ENCODE results near the gene FAM204A.

Gene FAM204A

GRCh38 chr10:118330295-118331076 lies 11.6 kb downstream of the FAM204A start:
- no peak for DNase-seq

DNA sequence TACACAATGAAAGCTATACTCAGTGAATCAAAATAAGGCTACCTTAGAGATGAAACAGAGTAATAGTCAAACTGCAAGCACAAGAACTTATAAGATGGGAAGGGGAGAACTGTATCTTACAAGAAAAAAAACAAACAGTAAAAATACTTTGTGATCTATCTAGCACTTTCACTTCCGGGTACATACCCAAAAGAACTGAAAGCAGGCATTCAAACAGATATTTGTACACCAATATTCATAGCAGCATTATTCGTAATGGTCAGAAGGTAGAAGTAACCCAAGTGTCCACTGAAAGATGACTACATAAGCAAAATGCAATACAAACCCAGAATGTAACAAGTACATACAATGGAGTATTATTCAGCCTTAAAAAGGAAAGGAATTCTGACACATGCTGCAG lies 18.0 kb downstream of the FAM204A start:
- no peak for DNase-seq

GRCh38 chr10:118321724-118322575 lies 20.2 kb downstream of the FAM204A start:
- DNase-seq: no peak

GRCh38 chr10:118315629-118316028 lies 26.5 kb downstream of the FAM204A start:
- DNase-seq: no peak

GRCh38 chr10:118314882-118315281 lies 27.2 kb downstream of the FAM204A start:
- DNase-seq: no peak

DNA sequence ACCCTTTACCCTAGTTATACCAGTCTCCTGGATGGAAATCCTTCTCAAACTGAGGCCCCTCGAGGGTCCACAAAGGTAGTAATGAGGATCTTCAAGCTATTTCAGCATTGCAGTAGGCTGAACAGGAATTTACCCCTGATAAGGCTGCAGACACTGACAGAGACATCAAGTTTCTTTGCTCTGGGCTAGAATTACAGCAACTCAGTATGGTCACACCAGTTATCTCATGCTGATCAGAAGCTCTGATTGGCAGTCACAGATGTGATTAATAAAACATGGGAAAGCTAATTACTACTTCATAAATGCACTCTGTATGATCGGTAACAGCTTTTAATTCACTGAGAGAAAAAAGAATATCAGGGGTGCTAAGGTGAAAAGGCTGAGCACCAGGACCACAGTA lies 30.6 kb downstream of the FAM204A start:
- DNase-seq: no peak

DNA sequence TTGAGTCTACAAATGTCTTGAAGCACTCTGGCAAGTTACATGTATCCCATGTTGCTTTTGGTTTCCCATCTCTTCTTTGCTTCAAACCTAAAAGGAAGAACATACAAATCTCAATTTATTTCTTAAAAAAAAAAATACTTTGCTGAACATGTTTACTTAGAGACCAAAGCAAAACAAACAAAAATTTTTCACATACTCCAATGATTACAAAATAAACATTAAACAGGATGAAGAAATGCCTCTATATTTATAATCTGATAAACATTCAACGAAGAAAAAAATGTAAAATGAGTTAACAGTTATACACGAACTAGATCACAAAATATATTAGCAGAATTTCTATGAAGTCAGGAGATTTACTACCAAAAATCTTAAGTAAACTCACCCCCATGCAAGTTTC lies 31.3 kb downstream of the FAM204A start:
- DNase-seq: no peak

GRCh38 chr10:118309911-118310310 lies 32.2 kb downstream of the FAM204A start:
- DNase-seq: no peak

- DNase-seq: no peak
Observed at GRCh38 chr10:118308664-118309063, 33.5 kb downstream of the FAM204A start.

DNA sequence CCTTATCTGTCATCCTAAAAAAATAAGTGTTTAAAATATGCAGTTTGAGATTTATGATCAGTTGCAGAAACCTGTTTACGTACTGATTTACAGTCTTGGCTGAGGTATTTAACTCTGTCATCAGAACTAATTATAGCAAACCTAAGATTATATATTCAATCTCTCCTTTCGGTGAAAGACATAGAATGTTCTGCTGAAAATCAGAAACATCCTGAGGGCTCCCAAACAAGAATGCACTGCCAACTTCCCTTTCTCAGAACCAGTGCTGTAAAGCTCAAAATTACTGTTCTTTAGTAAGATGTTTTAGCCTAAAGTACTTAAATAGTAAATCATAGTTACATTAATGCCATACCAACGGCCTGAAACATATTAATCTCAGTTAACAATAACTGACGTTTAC lies 34.3 kb downstream of the FAM204A start:
- no peak for DNase-seq

GRCh38 chr10:118307220-118307619 lies 34.9 kb downstream of the FAM204A start:
- DNase-seq: no peak

- DNase-seq: no peak
Observed at GRCh38 chr10:118305730-118306129, 36.4 kb downstream of the FAM204A start.

GRCh38 chr10:118304521-118304920 lies 37.6 kb downstream of the FAM204A start:
- DNase-seq: no peak

DNA sequence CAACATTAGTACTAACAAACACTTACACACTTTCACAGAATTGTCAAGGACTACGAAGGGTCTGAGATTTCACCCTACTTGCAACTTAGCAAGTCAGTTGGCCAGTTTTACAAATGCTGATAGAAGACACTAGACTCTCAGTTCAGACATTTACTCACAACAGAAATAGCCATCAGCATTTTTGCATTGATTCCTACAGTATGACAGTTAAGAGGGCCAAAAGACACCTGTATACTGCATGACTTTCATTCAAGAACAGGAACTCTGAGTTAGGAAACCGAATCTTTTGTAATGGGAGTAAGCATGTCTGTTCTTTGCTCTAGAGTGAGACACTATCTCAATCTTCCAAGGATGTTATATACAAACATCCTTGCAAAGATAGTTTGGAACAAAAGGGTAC lies 40.9 kb downstream of the FAM204A start:
- no peak for DNase-seq

GRCh38 chr10:118300320-118300719 lies 41.8 kb downstream of the FAM204A start:
- no peak for DNase-seq

DNA sequence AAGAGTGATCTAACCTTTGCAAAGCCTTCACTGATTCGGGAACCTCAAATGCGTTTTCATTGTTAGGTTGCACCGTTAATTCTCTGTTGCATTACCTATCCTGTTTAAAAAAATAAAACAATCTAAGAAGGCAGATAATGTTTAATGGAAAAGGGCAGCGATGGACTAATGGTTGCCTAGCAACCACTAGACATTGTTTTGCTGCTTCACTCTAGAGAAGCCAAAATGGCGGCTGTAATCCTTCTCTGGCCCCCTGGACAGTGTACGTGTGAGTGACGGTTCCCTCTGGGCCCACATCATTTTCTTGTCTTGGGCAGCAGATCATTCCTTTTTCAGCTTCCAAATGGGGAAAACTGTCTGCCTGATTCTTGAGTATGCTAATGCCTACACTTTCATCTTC lies 43.3 kb downstream of the FAM204A start:
- DNase-seq: no peak

GRCh38 chr10:118291122-118291521 lies 51.0 kb downstream of the FAM204A start:
- DNase-seq: no peak

GRCh38 chr10:118290471-118290995 lies 51.6 kb downstream of the FAM204A start:
- no peak for DNase-seq

DNA sequence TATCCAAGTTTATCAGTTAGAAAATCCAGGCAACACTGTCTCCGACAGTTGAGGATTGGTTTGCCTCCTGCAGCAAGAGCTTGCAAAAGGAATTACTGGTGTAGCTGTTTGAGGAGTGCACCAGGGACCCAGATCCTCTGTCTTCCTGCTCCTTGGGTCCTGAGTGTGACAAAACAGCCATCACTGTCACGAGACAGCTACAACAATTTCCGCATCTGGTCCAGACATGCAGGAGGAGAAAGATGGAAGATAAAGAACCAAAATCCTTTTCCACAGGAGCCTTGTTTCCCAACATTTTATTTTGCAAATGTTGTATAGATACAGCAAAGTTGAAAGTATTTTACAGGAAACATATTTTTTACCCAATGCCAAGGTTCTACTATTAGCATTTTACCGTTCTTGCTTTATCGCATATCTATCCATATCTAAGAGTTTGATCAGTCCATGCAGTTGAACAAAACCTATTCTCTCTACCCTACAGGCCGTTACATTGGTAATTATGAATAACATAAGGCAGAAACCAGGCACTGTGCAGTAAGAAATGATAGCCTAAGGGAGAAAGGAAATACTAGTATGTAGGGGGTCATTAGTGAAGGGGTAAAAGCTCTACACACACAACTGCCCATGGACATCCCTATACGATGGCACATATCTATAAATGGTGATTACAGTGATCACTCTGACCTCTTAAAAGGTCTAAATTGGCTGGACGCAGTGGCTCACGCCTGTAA lies 54.9 kb downstream of the FAM204A start:
- no peak for DNase-seq

GRCh38 chr10:118286051-118286838 lies 55.9 kb downstream of the FAM204A start:
- DNase-seq: no peak

DNA sequence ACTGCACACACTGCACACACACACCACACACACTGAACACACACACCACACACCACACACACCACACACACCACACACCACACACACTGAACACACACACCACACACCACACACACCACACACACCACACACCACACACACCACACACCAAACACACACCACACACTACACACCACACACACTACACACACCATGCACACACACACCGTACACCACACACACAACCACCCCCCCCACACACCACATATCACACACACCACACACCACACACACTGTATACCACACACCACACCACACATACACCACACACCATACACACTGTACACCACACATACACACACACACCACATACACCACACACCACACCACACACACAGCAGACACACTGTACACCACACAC lies 59.5 kb downstream of the FAM204A start:
- no peak for DNase-seq

DNA sequence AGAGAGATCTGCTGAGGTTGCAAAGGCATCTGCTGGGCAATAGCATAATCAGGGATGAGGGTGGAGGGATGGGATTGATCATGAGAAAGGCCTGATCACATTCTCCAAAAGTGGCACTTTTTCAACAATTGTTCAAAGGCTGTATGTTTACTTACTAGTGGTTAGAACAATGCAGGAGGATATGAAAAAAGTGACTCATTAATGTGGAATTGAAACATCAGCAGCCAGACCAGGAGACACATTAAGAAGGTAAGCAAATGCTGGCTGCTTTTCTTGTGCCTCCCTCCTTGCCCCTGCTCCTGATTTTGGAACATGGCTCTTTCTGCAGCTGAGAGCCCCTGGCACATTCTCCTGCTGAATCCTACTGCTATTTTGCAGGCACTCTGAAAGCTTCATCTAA lies 63.5 kb downstream of the FAM204A start:
- no peak for DNase-seq
